ENCODE measurements around the gene THSD7B.

DNA sequence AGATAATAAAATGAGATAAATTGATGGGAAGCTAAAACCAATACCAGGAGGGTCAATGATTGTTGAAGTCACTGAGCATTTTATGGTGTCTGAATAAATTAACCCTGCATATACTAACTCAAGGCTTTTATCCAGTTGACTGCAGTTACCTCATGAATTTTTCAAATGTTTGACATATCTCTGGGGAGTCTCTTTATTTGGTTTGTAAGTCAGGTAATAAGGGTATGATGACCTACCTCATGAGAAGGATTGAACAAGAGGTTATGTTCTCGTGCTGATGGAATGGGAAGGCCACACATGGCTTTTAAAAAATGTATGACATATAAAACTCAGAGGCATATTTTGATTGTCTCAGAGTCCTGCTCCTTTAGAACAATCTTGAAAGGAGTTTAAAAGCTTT is 237.6 kb downstream of the THSD7B start:
- TF ChIP-seq CTCF (IDR thresholded peaks at IDR 0.05) (no peak), POLR2A (IDR thresholded peaks at IDR 0.05) (no peak)
